GM19035 (cell line): Measurements from ENCODE around the gene NBL1.

Experiments used
- ATAC-seq: cut with Tn5 transposase; IDR thresholded peaks from one replicate; pipeline ENCODE4 v1.9.1; 2021; ENCODE audit not compliant: unreplicated experiment

NBL1 gene

GRCh38 chr1:19695772-19696171, 51.7 kb downstream of the NBL1 start:
- no peak for ATAC-seq

DNA sequence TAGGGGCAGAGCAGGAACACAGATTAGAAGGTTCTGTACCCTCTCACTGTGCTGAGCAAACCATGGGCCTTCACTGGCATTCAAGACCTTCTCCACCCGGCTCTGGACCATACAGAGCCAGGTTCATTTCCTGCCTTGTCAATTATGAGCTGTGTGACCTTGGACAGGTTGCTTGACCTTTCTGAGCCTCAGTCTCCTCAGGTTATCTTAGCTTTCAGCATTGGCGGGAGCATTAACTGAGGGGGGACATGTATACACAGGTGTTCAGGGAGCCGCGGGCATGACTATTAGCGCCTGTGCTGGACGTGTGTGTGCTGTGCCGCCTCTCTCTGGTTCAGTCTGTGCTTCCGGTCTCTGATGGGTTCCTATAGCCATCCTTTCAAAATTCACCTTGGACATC, 52.7 kb downstream of the NBL1 start:
- no peak for ATAC-seq

GRCh38 chr1:19698181-19698580, 54.1 kb downstream of the NBL1 start:
- ATAC-seq = no peak

- ATAC-seq = no peak
Observed at GRCh38 chr1:19700079-19700777, 56.1 kb downstream of the NBL1 start.

GRCh38 chr1:19703280-19703679, 59.2 kb downstream of the NBL1 start:
- no peak for ATAC-seq

GRCh38 chr1:19704247-19705113, 60.4 kb downstream of the NBL1 start:
- ATAC-seq = no peak

DNA sequence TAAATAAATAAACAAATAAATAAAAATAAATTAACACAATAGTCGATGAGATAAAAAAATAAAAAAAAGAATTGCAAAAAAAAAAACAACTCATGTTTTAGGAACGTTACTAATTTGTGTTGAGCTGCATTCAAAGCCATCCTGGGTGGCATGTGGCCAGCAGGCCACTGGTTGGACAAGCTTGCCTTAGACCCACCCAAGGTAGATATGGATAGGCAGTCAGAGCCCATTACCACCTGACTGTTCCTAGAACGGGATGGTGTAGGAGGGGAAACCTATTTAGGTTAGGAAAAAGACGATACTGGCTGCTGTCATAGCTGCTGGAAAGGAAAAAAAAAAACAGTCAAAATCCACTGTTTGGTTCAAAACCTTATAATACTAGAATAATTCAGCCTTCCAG, 61.4 kb downstream of the NBL1 start:
- no peak for ATAC-seq

- ATAC-seq = no peak
Observed at GRCh38 chr1:19706136-19706535, 62.0 kb downstream of the NBL1 start.
